WTC11 (cell line): ENCODE data around the gene CAPN7. TPM values are rescaled to one million over a fixed set of nuclear protein-coding genes. Genes with fewer than 3 reads are reported as not detected.

Experiments used
- ATAC-seq: fragments of 200-7000 bp; cut with Tn5 transposase; 2 replicates; pipeline ENCODE4 v1.10.0; 2021; ENCODE audit warnings: mild to moderate bottlenecking, moderate library complexity
- CTCF ChIA-PET: fragments of 300-600 bp; sonication (Branson Sonifier 250); formaldehyde crosslinking; loops from one replicate; lab custom pipeline; 2021; ENCODE audit warnings: antibody characterized with exemption; lab: Charles Lee
- POLR2A ChIA-PET: fragments of 350-600 bp; sonication (Branson Sonifier 250); formaldehyde crosslinking; loops from one replicate; lab custom pipeline; 2021; ENCODE audit warnings: antibody characterized with exemption; lab: Charles Lee
- DNase-seq: peaks from one replicate; pipeline ENCODE4 v3.0.0; 2021; ENCODE audit warnings: low spot score
- H3K27ac Mint-ChIP-seq: 2 replicates; pipeline ENCODE4 v1.8.0; 2021; ENCODE audit warnings: mixed read lengths
- H3K27me3 Mint-ChIP-seq: 2 replicates; pipeline ENCODE4 v1.8.0; 2021; ENCODE audit warnings: low read depth, mild to moderate bottlenecking, moderate library complexity, mixed read lengths
- H3K36me3 Mint-ChIP-seq: 2 replicates; pipeline ENCODE4 v1.8.0; 2021; ENCODE audit warnings: mixed read lengths
- H3K4me1 Mint-ChIP-seq: 2 replicates; pipeline ENCODE4 v1.8.0; 2022; ENCODE audit warnings: mixed read lengths
- H3K4me3 Mint-ChIP-seq: 2 replicates; pipeline ENCODE4 v1.8.0; 2021; ENCODE audit warnings: mild to moderate bottlenecking, moderate library complexity, mixed read lengths
- H3K9me3 Mint-ChIP-seq: 2 replicates; pipeline ENCODE4 v1.8.0; 2021; ENCODE audit warnings: mixed read lengths
- CBFB ChIP-seq: sonication (generic); formaldehyde crosslinking; IDR thresholded peaks from 2 replicates; pipeline ENCODE4 v1.8.1; 2022; ENCODE audit warnings: mild to moderate bottlenecking, low read depth, missing genetic modification reagents
- CREM ChIP-seq: sonication (generic); formaldehyde crosslinking; IDR thresholded peaks from 2 replicates; pipeline ENCODE4 v1.8.1; 2022; ENCODE audit warnings: mild to moderate bottlenecking, missing genetic modification reagents, moderate library complexity
- ETV6 ChIP-seq: sonication (generic); formaldehyde crosslinking; IDR thresholded peaks from 2 replicates; pipeline ENCODE4 v1.8.1; 2022; ENCODE audit warnings: mild to moderate bottlenecking, missing genetic modification reagents
- GABPB1 ChIP-seq: sonication (generic); formaldehyde crosslinking; IDR thresholded peaks from 2 replicates; pipeline ENCODE4 v1.8.1; 2023; ENCODE audit warnings: mild to moderate bottlenecking, missing genetic modification reagents
- HMGXB4 ChIP-seq: sonication (generic); formaldehyde crosslinking; IDR thresholded peaks from 2 replicates; pipeline ENCODE4 v1.8.1; 2023; ENCODE audit warnings: mild to moderate bottlenecking, moderate library complexity, missing genetic modification reagents
- JAZF1 ChIP-seq: fragments of 250-450 bp; sonication (Bioruptor Pico); IDR thresholded peaks from 2 replicates; pipeline ENCODE4 v1.9.0; 2021; ENCODE audit warnings: moderate library complexity, mild to moderate bottlenecking, inconsistent platforms
- MYBL2 ChIP-seq: sonication (generic); formaldehyde crosslinking; IDR thresholded peaks from 2 replicates; pipeline ENCODE4 v1.8.1; 2023; ENCODE audit warnings: mild to moderate bottlenecking, moderate library complexity, missing genetic modification reagents
- PRRX2 ChIP-seq: fragments of 250-450 bp; sonication (Bioruptor Pico); IDR thresholded peaks from 2 replicates; pipeline ENCODE4 v1.8.0; 2021; ENCODE audit warnings: mild to moderate bottlenecking
- SMAD3 ChIP-seq: sonication (generic); formaldehyde crosslinking; IDR thresholded peaks from 2 replicates; pipeline ENCODE4 v1.8.0; 2022; ENCODE audit warnings: missing genetic modification reagents, mild to moderate bottlenecking, borderline replicate concordance
- USF1 ChIP-seq: sonication (generic); formaldehyde crosslinking; IDR thresholded peaks from 2 replicates; pipeline ENCODE4 v1.8.0; 2022; ENCODE audit warnings: mild to moderate bottlenecking, missing genetic modification reagents
- ZBTB21 ChIP-seq: sonication (generic); formaldehyde crosslinking; IDR thresholded peaks from 2 replicates; pipeline ENCODE4 v1.8.1; 2023; ENCODE audit warnings: mild to moderate bottlenecking, missing genetic modification reagents, borderline replicate concordance
- ZNF263 ChIP-seq: sonication (generic); formaldehyde crosslinking; IDR thresholded peaks from 2 replicates; pipeline ENCODE4 v1.8.1; 2022; ENCODE audit warnings: low read depth, mild to moderate bottlenecking, moderate library complexity, missing genetic modification reagents
- ZNF317 ChIP-seq: sonication (generic); formaldehyde crosslinking; IDR thresholded peaks from 2 replicates; pipeline ENCODE4 v1.8.1; 2023; ENCODE audit warnings: low read depth, mild to moderate bottlenecking, moderate library complexity, missing genetic modification reagents, borderline replicate concordance
- ZNF423 ChIP-seq: fragments of 250-450 bp; sonication (Bioruptor Pico); IDR thresholded peaks from 2 replicates; pipeline ENCODE4 v2.1.2; 2022; ENCODE audit warnings: mild to moderate bottlenecking, moderate library complexity
- total RNA-seq: library from RNA; stranded (reverse); gene quantifications from 3 replicates; pipeline ENCODE4 v1.2.3, GENCODE V29; 2021
- TF ChIP-seq, protein P1 (sequence below): fragments of 200-600 bp; IDR thresholded peaks from 2 replicates; pipeline ENCODE4 v1.8.0; 2022; ENCODE audit warnings: antibody characterized with exemption
- TF ChIP-seq, protein P2 (sequence below): sonication (generic); formaldehyde crosslinking; IDR thresholded peaks from 2 replicates; pipeline ENCODE4 v1.8.1; 2022; ENCODE audit warnings: mild to moderate bottlenecking, missing genetic modification reagents, moderate library complexity, borderline replicate concordance
- TF ChIP-seq, protein P3 (sequence below): sonication (generic); formaldehyde crosslinking; conservative IDR thresholded peaks from 2 replicates; pipeline ENCODE4 v1.8.1; 2022; ENCODE audit warnings: mild to moderate bottlenecking, missing genetic modification reagents
- TF ChIP-seq, protein P4 (sequence below): sonication (generic); formaldehyde crosslinking; IDR thresholded peaks from 2 replicates; pipeline ENCODE4 v1.8.1; 2023; ENCODE audit warnings: mild to moderate bottlenecking, missing genetic modification reagents
- TF ChIP-seq, protein P5 (sequence below): sonication (generic); formaldehyde crosslinking; IDR thresholded peaks from 2 replicates; pipeline ENCODE4 v1.8.1; 2023; ENCODE audit warnings: mild to moderate bottlenecking, missing genetic modification reagents, moderate library complexity

The CAPN7 gene
- total RNA-seq, 1 experiment from 2014 or later = 16.8 TPM

- no peaks in the 10 kb centered on the region; the same call in 1 of the 2 replicates for H3K27me3 Mint-ChIP-seq
- DNase-seq = peak; percentile 84
- peak; percentile 87 for ATAC-seq
- no peaks in the 10 kb centered on the region for H3K4me1 Mint-ChIP-seq
- TF ChIP-seq, protein P1, sequence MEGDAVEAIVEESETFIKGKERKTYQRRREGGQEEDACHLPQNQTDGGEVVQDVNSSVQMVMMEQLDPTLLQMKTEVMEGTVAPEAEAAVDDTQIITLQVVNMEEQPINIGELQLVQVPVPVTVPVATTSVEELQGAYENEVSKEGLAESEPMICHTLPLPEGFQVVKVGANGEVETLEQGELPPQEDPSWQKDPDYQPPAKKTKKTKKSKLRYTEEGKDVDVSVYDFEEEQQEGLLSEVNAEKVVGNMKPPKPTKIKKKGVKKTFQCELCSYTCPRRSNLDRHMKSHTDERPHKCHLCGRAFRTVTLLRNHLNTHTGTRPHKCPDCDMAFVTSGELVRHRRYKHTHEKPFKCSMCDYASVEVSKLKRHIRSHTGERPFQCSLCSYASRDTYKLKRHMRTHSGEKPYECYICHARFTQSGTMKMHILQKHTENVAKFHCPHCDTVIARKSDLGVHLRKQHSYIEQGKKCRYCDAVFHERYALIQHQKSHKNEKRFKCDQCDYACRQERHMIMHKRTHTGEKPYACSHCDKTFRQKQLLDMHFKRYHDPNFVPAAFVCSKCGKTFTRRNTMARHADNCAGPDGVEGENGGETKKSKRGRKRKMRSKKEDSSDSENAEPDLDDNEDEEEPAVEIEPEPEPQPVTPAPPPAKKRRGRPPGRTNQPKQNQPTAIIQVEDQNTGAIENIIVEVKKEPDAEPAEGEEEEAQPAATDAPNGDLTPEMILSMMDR = peak; percentile 84
- TF ChIP-seq ZNF263 (CRISPR knock-in tag) = no peak
- H3K27ac Mint-ChIP-seq = no peak overlapping the region
- H3K36me3 Mint-ChIP-seq = no peaks in the 10 kb centered on the region
- POLR2A ChIA-PET = no interaction called here
- no peak overlapping the region for H3K4me3 Mint-ChIP-seq
- H3K9me3 Mint-ChIP-seq = no peaks in the 10 kb centered on the region
- CTCF ChIA-PET = interaction anchor here (0.6 to 5.1 kb wide), 54 partner anchors 9 to 401 kb away, joined by 3 to 76 read pairs (median 5); partner anchors contain the start of genes CAPN7 and SH3BP5
Observed at GRCh38 chr3:15268033-15268631, 62.1 kb downstream of the CAPN7 start.

DNA sequence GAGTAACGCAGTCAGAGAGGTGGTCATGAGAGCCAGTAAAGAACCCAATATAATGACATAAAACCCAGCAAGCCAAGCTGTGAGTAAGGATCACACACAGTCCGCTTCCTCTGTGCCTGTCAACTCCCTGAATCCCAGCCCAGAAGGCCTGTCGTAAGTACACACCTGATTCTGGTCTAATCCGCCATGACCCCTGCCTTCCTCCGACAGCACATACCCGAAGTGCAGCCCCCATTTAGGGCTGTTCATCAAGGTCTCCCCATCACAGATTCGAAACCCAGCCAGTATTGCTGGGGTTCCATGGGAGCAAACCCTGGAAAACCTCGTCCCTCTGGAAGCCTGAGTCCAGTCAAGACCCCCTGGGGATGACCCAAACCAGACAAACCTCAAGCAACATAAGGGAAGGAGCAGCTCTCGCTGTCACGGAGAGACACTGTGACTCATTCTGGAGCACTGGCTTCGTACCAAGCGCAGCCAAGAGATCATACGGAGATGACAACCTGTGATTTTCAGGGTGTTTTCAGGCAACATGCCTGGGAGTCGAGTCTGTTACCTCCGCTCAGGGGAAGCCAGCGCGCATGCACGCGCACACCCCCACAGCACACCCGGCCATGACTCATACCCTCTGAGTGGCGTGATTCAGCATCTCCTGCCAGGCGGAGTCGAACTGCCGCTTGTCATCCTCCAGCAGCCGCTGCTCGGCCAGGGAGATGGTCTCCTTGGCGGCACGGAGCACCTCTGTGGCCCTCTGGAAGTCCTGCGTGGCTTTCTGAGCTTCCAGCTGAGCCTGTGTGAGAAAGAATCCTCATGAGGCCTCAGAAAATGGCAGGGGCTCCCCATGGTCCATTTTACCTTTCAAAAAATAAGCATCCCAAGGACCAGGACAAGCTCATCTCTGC, 63.3 kb downstream of the CAPN7 start:
- Mint-ChIP-seq H3K27ac (peak overlapping the region; percentile 49), H3K9me3 (no peaks in the 10 kb centered on the region), H3K4me1 (no peaks in the 10 kb centered on the region)
- DNase-seq = no peak
- CTCF ChIA-PET = interaction anchor here (0.8 to 5.1 kb wide), 14 partner anchors 9 to 258 kb away, joined by 3 to 76 read pairs (median 6); partner anchors contain the start of genes CAPN7 and SH3BP5
- POLR2A ChIA-PET = no interaction called here
- no peak for TF ChIP-seq ZNF317 (CRISPR knock-in tag)
- TF ChIP-seq, protein P2, sequence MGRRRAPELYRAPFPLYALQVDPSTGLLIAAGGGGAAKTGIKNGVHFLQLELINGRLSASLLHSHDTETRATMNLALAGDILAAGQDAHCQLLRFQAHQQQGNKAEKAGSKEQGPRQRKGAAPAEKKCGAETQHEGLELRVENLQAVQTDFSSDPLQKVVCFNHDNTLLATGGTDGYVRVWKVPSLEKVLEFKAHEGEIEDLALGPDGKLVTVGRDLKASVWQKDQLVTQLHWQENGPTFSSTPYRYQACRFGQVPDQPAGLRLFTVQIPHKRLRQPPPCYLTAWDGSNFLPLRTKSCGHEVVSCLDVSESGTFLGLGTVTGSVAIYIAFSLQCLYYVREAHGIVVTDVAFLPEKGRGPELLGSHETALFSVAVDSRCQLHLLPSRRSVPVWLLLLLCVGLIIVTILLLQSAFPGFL (CRISPR knock-in tag) = no peak
- no peak for TF ChIP-seq ZNF423 (CRISPR knock-in tag)
- no peak for TF ChIP-seq PRRX2 (CRISPR knock-in tag)
- no peak for TF ChIP-seq ZBTB21 (CRISPR knock-in tag)
- no peak for TF ChIP-seq HMGXB4
- no peak for TF ChIP-seq MYBL2 (CRISPR knock-in tag)
- TF ChIP-seq GABPB1 = no peak
- TF ChIP-seq, protein P3, sequence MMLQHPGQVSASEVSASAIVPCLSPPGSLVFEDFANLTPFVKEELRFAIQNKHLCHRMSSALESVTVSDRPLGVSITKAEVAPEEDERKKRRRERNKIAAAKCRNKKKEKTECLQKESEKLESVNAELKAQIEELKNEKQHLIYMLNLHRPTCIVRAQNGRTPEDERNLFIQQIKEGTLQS (CRISPR knock-in tag) = no peak
- no peak for TF ChIP-seq CBFB (CRISPR knock-in tag)
- TF ChIP-seq JAZF1 (CRISPR knock-in tag) = no peak
- TF ChIP-seq CREM (CRISPR knock-in tag) = no peak
- no peak for TF ChIP-seq SMAD3
- TF ChIP-seq, protein P4, sequence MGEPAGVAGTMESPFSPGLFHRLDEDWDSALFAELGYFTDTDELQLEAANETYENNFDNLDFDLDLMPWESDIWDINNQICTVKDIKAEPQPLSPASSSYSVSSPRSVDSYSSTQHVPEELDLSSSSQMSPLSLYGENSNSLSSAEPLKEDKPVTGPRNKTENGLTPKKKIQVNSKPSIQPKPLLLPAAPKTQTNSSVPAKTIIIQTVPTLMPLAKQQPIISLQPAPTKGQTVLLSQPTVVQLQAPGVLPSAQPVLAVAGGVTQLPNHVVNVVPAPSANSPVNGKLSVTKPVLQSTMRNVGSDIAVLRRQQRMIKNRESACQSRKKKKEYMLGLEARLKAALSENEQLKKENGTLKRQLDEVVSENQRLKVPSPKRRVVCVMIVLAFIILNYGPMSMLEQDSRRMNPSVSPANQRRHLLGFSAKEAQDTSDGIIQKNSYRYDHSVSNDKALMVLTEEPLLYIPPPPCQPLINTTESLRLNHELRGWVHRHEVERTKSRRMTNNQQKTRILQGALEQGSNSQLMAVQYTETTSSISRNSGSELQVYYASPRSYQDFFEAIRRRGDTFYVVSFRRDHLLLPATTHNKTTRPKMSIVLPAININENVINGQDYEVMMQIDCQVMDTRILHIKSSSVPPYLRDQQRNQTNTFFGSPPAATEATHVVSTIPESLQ (CRISPR knock-in tag) = no peak
- TF ChIP-seq, protein P5, sequence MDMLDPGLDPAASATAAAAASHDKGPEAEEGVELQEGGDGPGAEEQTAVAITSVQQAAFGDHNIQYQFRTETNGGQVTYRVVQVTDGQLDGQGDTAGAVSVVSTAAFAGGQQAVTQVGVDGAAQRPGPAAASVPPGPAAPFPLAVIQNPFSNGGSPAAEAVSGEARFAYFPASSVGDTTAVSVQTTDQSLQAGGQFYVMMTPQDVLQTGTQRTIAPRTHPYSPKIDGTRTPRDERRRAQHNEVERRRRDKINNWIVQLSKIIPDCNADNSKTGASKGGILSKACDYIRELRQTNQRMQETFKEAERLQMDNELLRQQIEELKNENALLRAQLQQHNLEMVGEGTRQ (CRISPR knock-in tag) = no peak
- TF ChIP-seq ETV6 = no peak
- no peak for TF ChIP-seq USF1
- TF ChIP-seq, all 79 proteins: peak for 0
- Mint-ChIP-seq H3K4me3 (no peak overlapping the region), H3K36me3 (no peaks in the 10 kb centered on the region), H3K27me3 (no peaks in the 10 kb centered on the region; the same call in 1 of the 2 replicates)
- no peak for ATAC-seq
